GM18873 (cell line): ENCODE data around the gene PDZD2.
"Not testable (repeated sequence)": the region's sequence is repeated elsewhere in the genome, so short reads cannot be mapped to it uniquely, and the experiment has no call there.

Experiments
- ATAC-seq: cut with Tn5 transposase; IDR thresholded peaks from one replicate; pipeline ENCODE4 v1.9.1; 2021; ENCODE audit warnings: mild to moderate bottlenecking, moderate library complexity, moderate number of reproducible peaks; ENCODE audit not compliant: unreplicated experiment, low FRiP score

Gene PDZD2

GRCh38 chr5:31730139-31730538 is 91.2 kb downstream of the PDZD2 start:
- ATAC-seq, result no peak

DNA sequence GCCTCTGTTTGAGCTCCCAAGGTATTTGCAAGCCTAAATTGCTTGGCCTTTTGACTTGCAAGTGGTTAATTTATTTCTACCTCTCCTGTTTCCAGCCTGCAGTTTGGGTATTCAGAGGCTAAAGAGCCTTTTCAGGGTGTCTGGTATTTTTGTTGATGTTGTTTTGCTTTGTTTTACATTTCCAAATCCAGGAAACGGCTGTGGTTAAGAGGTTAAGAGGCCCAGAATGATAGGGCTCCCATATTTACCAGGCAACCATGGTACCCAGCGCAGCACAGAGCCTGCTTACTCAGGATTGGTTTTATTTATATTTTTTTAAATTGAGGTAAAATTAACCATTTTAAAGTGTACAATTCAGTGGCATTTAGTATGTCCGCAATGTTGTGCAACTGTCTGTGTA is 92.1 kb downstream of the PDZD2 start:
- ATAC-seq, result no peak

DNA sequence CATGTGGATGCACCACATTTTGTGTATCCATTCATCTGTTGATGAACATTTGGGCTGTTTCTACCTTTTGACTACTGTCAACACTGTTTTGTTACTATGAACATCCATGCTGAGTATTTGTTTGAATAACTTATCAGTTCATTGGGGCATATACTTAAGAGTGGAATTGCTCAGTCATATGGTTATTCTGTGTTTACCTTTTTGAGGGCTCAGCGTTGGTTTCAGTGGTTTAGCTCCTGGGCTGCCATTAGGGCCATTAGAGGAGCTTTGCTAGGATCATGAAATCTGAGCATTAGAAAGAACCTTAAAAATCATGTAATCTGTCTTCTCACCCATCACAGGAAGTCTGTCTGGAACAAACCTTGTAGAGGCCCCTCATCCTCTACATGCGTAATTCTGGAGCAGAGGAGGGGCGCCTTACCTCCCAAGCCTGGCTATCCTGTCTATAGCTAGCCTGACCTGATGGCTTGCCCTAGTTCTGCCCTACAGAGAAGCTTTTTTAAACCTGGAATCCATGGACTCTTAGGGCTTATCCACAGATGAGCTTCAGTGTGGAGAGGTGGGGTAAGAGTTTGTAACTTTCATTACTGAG is 92.9 kb downstream of the PDZD2 start:
- no peak for ATAC-seq

- ATAC-seq, result not testable (repeated sequence)
These were observed 93.9 kb downstream of the PDZD2 start for GRCh38 chr5:31732821-31733220.

- ATAC-seq, result no peak
These were observed 94.4 kb downstream of the PDZD2 start for GRCh38 chr5:31733371-31733770.

GRCh38 chr5:31736127-31736526 is 97.2 kb downstream of the PDZD2 start:
- no peak for ATAC-seq

GRCh38 chr5:31738199-31738598 is 99.3 kb downstream of the PDZD2 start:
- ATAC-seq, result no peak

GRCh38 chr5:31741496-31741895 is 102.6 kb downstream of the PDZD2 start:
- no peak for ATAC-seq

- ATAC-seq, result no peak
These were observed 104.7 kb downstream of the PDZD2 start for GRCh38 chr5:31743678-31744077.

DNA sequence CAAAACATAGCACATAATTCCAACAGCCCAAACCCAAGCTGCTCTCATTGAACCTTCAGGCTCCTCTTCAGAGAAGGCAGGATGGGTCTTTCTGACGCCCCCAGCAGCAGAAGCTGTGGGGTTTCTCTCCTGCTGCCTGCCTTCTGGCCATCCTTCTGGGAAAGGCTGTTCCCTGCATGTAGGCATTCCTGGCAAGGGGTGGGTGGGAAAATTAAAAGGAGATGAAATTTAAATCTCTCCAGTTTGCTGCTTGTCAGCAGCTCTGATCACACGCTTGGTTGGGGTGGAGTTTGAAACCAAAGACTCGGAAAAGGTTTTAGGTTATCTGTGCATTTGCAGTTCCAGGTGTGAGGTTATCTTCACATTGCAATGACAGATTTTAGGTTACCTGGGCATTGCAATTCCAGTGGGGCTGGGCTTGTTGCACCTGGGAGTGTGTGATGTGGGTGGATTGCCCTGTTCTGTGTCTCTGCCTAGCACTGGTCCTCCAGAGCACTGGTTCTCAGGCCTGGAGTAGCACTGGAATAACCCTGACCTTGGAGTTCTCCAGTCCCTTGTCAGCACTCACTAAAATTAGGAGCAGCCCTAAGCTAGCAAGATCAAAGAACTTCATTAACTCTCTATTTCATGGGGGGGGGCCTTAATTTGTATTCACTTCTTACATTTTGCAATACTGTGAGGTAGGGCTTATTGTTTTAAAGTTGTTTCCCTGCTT is 109.7 kb downstream of the PDZD2 start:
- no peak for ATAC-seq

DNA sequence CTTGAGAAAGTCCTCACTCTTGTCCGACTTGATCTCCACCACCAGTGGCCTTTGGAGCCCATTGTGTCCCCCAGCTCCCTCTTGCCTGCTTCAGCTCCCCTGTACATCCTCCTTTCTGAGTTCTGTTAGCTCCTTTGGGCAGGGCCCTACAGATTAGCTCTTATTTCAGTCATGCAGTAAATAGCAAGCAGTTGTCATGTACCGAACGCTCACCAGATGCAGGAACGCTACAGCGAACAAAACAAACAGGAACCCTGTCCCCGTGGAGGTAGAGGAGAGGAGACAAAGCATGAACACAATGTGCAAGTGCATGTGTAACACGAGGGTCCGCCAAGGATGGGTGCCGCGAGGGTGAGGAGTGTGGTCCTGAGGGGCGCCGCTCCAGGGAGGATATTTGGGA is 111.3 kb downstream of the PDZD2 start:
- no peak for ATAC-seq

GRCh38 chr5:31751610-31752009 is 112.7 kb downstream of the PDZD2 start:
- ATAC-seq, result no peak

DNA sequence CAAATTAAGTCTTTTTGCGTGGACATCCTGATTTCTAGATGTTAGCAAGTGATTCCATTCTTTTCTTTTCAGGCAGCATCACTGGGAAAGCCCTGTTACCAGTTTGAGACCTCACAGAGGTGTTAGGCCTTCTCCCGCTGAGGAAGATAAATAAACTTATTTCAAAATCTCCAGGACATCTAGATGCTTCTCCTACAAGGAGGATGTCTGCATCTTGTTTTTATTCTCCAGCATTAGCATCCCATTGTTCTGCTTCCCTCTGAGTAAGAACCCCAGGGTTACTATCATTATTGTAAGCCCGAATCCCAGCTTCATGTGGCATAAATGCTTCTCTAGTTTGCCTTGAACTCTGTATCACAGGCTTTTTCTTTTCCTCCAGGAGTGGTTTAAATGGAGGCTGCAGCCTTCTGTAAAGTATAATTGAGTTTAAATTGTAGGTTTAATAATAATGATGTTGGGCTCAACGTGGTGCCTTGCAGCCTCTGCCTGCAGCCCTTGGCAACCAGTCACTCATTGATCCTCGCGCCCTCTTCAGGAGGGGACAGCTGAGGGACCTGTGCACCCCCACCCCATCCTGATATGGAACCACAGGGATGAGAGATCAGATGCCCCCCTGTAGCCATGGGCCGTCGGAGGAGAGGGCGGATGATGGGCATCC is 114.9 kb downstream of the PDZD2 start:
- no peak for ATAC-seq

GRCh38 chr5:31754358-31754704 is 115.4 kb downstream of the PDZD2 start:
- ATAC-seq, result no peak

GRCh38 chr5:31754741-31755675 is 116.1 kb downstream of the PDZD2 start:
- ATAC-seq, result no peak

GRCh38 chr5:31755676-31756230 is 116.8 kb downstream of the PDZD2 start:
- ATAC-seq, result no peak

DNA sequence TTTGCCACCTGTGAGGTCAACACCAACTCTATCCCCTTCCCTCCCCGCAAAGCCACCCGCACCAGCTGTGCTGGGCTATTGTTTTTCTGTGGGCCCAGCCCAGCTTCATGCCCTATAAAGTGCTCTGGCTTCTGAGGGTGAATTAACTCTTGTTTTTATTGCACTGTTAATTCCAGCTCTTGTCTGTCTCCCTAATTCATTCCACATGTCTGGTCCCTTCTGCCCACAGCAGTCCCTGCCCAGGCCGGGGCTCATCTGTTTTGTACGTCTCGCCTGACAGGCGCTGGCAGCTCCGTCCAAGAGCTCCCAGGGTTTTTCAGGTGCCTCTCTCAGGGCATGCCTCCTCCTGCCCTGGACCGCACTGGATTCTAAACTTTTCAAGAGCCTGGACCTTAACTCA is 118.9 kb downstream of the PDZD2 start:
- ATAC-seq, result no peak

- ATAC-seq, result no peak
These were observed 120.0 kb downstream of the PDZD2 start for GRCh38 chr5:31758803-31759425.

GRCh38 chr5:31759925-31760324 is 121.0 kb downstream of the PDZD2 start:
- no peak for ATAC-seq

- no peak for ATAC-seq
These were observed 122.9 kb downstream of the PDZD2 start for GRCh38 chr5:31761877-31762276.
